Measurements from ENCODE around the gene GPRC5A. TPM values are rescaled to one million over a fixed set of nuclear protein-coding genes. Genes with fewer than 3 reads are reported as not detected.

GPRC5A gene
- polyA plus RNA-seq, 3 donors: 6.1 to 19.0 (median 6.6) TPM

GRCh38 chr12:12958886-12959285 is 67.5 kb downstream of the GPRC5A start:
- no peak for DNase-seq (ENCODE audit: extremely low read depth in 1 of 11, low read depth in 9 of 11, low spot score in 4 of 11)

GRCh38 chr12:12960639-12961209 is 69.4 kb downstream of the GPRC5A start:
- no peak for DNase-seq (ENCODE audit: extremely low read depth in 1 of 11, low read depth in 9 of 11, low spot score in 4 of 11)

GRCh38 chr12:12964255-12964654 is 72.9 kb downstream of the GPRC5A start:
- DNase-seq (ENCODE audit: extremely low read depth in 1 of 11, low read depth in 9 of 11, low spot score in 4 of 11): no peak

DNA sequence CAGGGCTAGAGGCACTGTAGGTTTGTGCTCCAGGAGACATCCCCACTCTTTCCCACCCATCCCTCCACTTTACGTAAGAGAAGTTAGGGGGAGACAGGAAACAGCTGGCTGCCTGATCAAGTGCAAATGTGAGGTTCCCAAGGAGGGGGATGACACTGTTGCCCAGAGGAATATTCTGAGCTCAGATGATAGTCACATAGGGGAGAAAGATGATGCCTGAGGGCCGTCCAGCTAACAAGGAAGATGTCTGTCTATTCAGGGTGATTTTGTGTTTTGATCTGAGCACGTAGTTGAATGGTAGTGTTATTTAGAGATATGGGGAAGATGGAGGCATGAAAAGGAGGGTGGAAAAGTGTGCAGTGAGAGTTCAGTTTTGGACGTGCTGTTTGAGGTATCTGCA is 74.5 kb downstream of the GPRC5A start:
- DNase-seq (ENCODE audit: extremely low read depth in 1 of 11, low read depth in 9 of 11, low spot score in 4 of 11): no peak

Other genes starting within 250 kb of the GPRC5A start
- 1 to 10 TPM; 1.5 to 2.0 (median 1.8) TPM for gene GPR19, start 195.4 kb upstream of the GPRC5A start, polyA plus RNA-seq (ENCODE audit: insufficient read length in 3 of 3)
- 10 to 100 TPM; 67.7 to 80.1 (median 71.2) TPM for gene CDKN1B, start 174.2 kb upstream of the GPRC5A start, polyA plus RNA-seq (ENCODE audit: insufficient read length in 3 of 3)
- 10 to 100 TPM; 10.1 to 14.2 (median 13.3) TPM for gene APOLD1, start 105.9 kb upstream of the GPRC5A start, polyA plus RNA-seq (ENCODE audit: insufficient read length in 3 of 3)
- gene DDX47, start 78.2 kb upstream of the GPRC5A start, polyA plus RNA-seq (ENCODE audit: insufficient read length in 3 of 3): 10 to 100 TPM; 73.0 to 81.2 (median 80.0) TPM
- under 1 TPM; 0.33 to 0.80 (median 0.71) TPM for gene GPRC5D, start 60.6 kb downstream of the GPRC5A start, polyA plus RNA-seq (ENCODE audit: insufficient read length in 3 of 3)
- 10 to 100 TPM; 62.1 to 74.2 (median 64.6) TPM for gene HEBP1, start 108.7 kb downstream of the GPRC5A start, polyA plus RNA-seq (ENCODE audit: insufficient read length in 3 of 3)
- gene FAM234B, start 152.8 kb downstream of the GPRC5A start, polyA plus RNA-seq (ENCODE audit: insufficient read length in 3 of 3): 10 to 100 TPM; 10.9 to 12.4 (median 12.1) TPM
- gene GSG1, start 212.1 kb downstream of the GPRC5A start, polyA plus RNA-seq (ENCODE audit: insufficient read length in 3 of 3): under 1 TPM; 0.43 to 0.92 (median 0.58) TPM